NB4 (cell line): ENCODE results near the gene SHB.

ENCODE experiments used
- DNase-seq: peaks from one replicate; pipeline ENCODE4 v3.0.0; 2010; ENCODE audit warnings: low read depth
- H3K4me3 ChIP-seq: one replicate; pipeline ENCODE4 v1.5.1; 2011; ENCODE audit warnings: mild to moderate bottlenecking, low read depth, low read length, moderate library complexity
- CTCF ChIP-seq: IDR thresholded peaks from one replicate; pipeline ENCODE4 v1.5.1; 2012; ENCODE audit warnings: low read depth, low read length
- MAX ChIP-seq: IDR thresholded peaks from 2 replicates; pipeline ENCODE4 v1.6.1; 2011; ENCODE audit warnings: low read depth, low read length
- MYC ChIP-seq: IDR thresholded peaks from 2 replicates; pipeline ENCODE4 v1.6.1; 2011; ENCODE audit warnings: low read depth, low read length
- POLR2A ChIP-seq: IDR thresholded peaks from 2 replicates; pipeline ENCODE4 v1.6.1; 2011; ENCODE audit warnings: mild to moderate bottlenecking; ENCODE audit not compliant: insufficient read length; ENCODE audit errors: extremely low read depth

Gene SHB

GRCh38 chr9:37944671-37945481 is 124.2 kb downstream of the SHB start:
- DNase-seq, result no peak
- H3K4me3 ChIP-seq, result no peak overlapping the region
- TF ChIP-seq MAX (no peak), MYC (no peak), CTCF (no peak), POLR2A (no peak)

GRCh38 chr9:37944266-37944650 is 124.8 kb downstream of the SHB start:
- DNase-seq, result no peak
- no peak overlapping the region for H3K4me3 ChIP-seq
- TF ChIP-seq CTCF, result no peak
- TF ChIP-seq MYC, result no peak
- no peak for TF ChIP-seq POLR2A
- TF ChIP-seq MAX, result no peak

GRCh38 chr9:37943345-37944265 is 125.4 kb downstream of the SHB start:
- no peak for DNase-seq
- no peak for TF ChIP-seq CTCF
- H3K4me3 ChIP-seq, result no peak overlapping the region

GRCh38 chr9:37942621-37943344 is 126.2 kb downstream of the SHB start:
- no peak for TF ChIP-seq POLR2A
- no peak for DNase-seq
- H3K4me3 ChIP-seq, result no peak overlapping the region

- no peak for DNase-seq
- no peak overlapping the region for H3K4me3 ChIP-seq
- TF ChIP-seq CTCF (no peak), POLR2A (no peak), MAX (no peak), MYC (no peak)
Observed at GRCh38 chr9:37941253-37941652, 127.8 kb downstream of the SHB start.

GRCh38 chr9:37939575-37940095 is 129.4 kb downstream of the SHB start:
- TF ChIP-seq MYC (no peak), MAX (no peak), POLR2A (no peak), CTCF (no peak)
- H3K4me3 ChIP-seq, result no peak overlapping the region
- DNase-seq, result no peak
